ENCODE measurements around the gene CTIF.

Gene CTIF

GRCh38 chr18:48720655-48721025 lies 181.8 kb downstream of the CTIF start:
- H3K36me3 ChIP-seq (replicated peaks in 1 of 2; ENCODE audit: control insufficient read depth in 2 of 2, insufficient read depth in 2 of 2, low read length in 2 of 2): no peaks in the 10 kb centered on the region
- H4K8ac ChIP-seq (ENCODE audit: low read depth, low read length): no peak overlapping the region
- peaks cover 0 to 4% of the 10 kb centered on the region in 2 donors for H3K4me1 ChIP-seq (ENCODE audit: control insufficient read depth in 2 of 2, insufficient read depth in 1 of 2, low read depth in 1 of 2, low read length in 2 of 2)
- H3K4ac ChIP-seq (ENCODE audit: low read length): no peak overlapping the region
- H3K27ac ChIP-seq (replicated peaks; ENCODE audit: low read length): no peak overlapping the region
- no peak overlapping the region for H3K23ac ChIP-seq (ENCODE audit: low read depth, low read length, poor library complexity)
- no peak overlapping the region for H3K18ac ChIP-seq (ENCODE audit: low read length)
- DNase-seq (ENCODE audit: low spot score): no peak
- H3K27me3 ChIP-seq (ENCODE audit: control insufficient read depth in 3 of 3, insufficient read depth in 3 of 3, low read depth in 1 of 3, low read length in 3 of 3): no peaks in the 10 kb centered on the region
- H3K9ac ChIP-seq (ENCODE audit: low read depth, low read length, poor library complexity): no peak overlapping the region
- H2BK15ac ChIP-seq (ENCODE audit: low read length): no peak overlapping the region
- H3K4me2 ChIP-seq (ENCODE audit: insufficient read depth, low read length, poor library complexity, severe bottlenecking): no peak overlapping the region
- H4K91ac ChIP-seq (ENCODE audit: low read depth, low read length, poor library complexity): no peak overlapping the region
- no peak overlapping the region for H2BK120ac ChIP-seq (ENCODE audit: low read depth, low read length)
- H3K4me3 ChIP-seq (ENCODE audit: low read length in 2 of 2): no peak overlapping the region
- no peaks in the 10 kb centered on the region for H3K79me1 ChIP-seq (ENCODE audit: low read depth, low read length)
- no CpG with 5 or more reads among the region's 6 CpGs for WGBS, 2 donors (ENCODE audit: extremely low coverage in 2 of 2, insufficient read length in 2 of 2, insufficient replicate concordance in 1 of 2)
- no peak overlapping the region for H2AFZ ChIP-seq (ENCODE audit: low read length)
- no peak overlapping the region for H3K14ac ChIP-seq (ENCODE audit: low read length)
- no peak overlapping the region for H2BK12ac ChIP-seq (ENCODE audit: low read length)
- no peak overlapping the region for H2BK5ac ChIP-seq (ENCODE audit: low read length)
- H3K9me3 ChIP-seq (replicated peaks in 1 of 2; ENCODE audit: control insufficient read depth in 2 of 2, insufficient read depth in 1 of 2, low read depth in 1 of 2, low read length in 2 of 2): no peaks in the 10 kb centered on the region
- H2AK5ac ChIP-seq (ENCODE audit: low read depth, low read length): no peak overlapping the region

- Histone ChIP-seq H3K4ac (ENCODE audit: low read length) (no peak overlapping the region), H2BK15ac (ENCODE audit: low read length) (no peak overlapping the region), H4K8ac (ENCODE audit: low read depth, low read length) (no peak overlapping the region), H2BK12ac (ENCODE audit: low read length) (no peak overlapping the region), H3K4me2 (ENCODE audit: insufficient read depth, low read length, poor library complexity, severe bottlenecking) (no peak overlapping the region), H3K23ac (ENCODE audit: low read depth, low read length, poor library complexity) (no peak overlapping the region), H3K4me3 (ENCODE audit: low read length in 2 of 2) (no peak overlapping the region), H3K36me3 (replicated peaks in 1 of 2; ENCODE audit: control insufficient read depth in 2 of 2, insufficient read depth in 2 of 2, low read length in 2 of 2) (no peaks in the 10 kb centered on the region), H3K27ac (replicated peaks; ENCODE audit: low read length) (no peak overlapping the region), H3K14ac (ENCODE audit: low read length) (no peak overlapping the region), H3K4me1 (ENCODE audit: control insufficient read depth in 2 of 2, insufficient read depth in 1 of 2, low read depth in 1 of 2, low read length in 2 of 2) (no peaks in the 10 kb centered on the region), H3K9me3 (replicated peaks in 1 of 2; ENCODE audit: control insufficient read depth in 2 of 2, insufficient read depth in 1 of 2, low read depth in 1 of 2, low read length in 2 of 2) (peaks cover under 1 to 1% of the 10 kb centered on the region in 2 donors), H3K27me3 (ENCODE audit: control insufficient read depth in 3 of 3, insufficient read depth in 3 of 3, low read depth in 1 of 3, low read length in 3 of 3) (no peaks in the 10 kb centered on the region), H2AFZ (ENCODE audit: low read length) (no peak overlapping the region), H3K9ac (ENCODE audit: low read depth, low read length, poor library complexity) (no peak overlapping the region), H2BK120ac (ENCODE audit: low read depth, low read length) (no peak overlapping the region), H3K79me1 (ENCODE audit: low read depth, low read length) (no peaks in the 10 kb centered on the region), H2AK5ac (ENCODE audit: low read depth, low read length) (no peak overlapping the region), H3K18ac (ENCODE audit: low read length) (no peak overlapping the region), H4K91ac (ENCODE audit: low read depth, low read length, poor library complexity) (no peak overlapping the region), H2BK5ac (ENCODE audit: low read length) (no peak overlapping the region)
- no peak for DNase-seq (ENCODE audit: low spot score)
- WGBS, 2 donors (ENCODE audit: extremely low coverage in 2 of 2, insufficient read length in 2 of 2, insufficient replicate concordance in 1 of 2): no CpG with 5 or more reads among the region's 8 CpGs
Observed at GRCh38 chr18:48721312-48721711, 182.5 kb downstream of the CTIF start.

- no peak overlapping the region for H3K4ac ChIP-seq (ENCODE audit: low read length)
- H3K4me2 ChIP-seq (ENCODE audit: insufficient read depth, low read length, poor library complexity, severe bottlenecking): no peak overlapping the region
- H3K14ac ChIP-seq (ENCODE audit: low read length): no peak overlapping the region
- H3K23ac ChIP-seq (ENCODE audit: low read depth, low read length, poor library complexity): no peak overlapping the region
- no peak overlapping the region for H3K18ac ChIP-seq (ENCODE audit: low read length)
- peaks cover 6 to 9% of the 10 kb centered on the region in 2 donors for H3K9me3 ChIP-seq (replicated peaks in 1 of 2; ENCODE audit: control insufficient read depth in 2 of 2, insufficient read depth in 1 of 2, low read depth in 1 of 2, low read length in 2 of 2)
- no peak overlapping the region for H4K91ac ChIP-seq (ENCODE audit: low read depth, low read length, poor library complexity)
- no peak overlapping the region for H2BK120ac ChIP-seq (ENCODE audit: low read depth, low read length)
- no peak overlapping the region for H3K27ac ChIP-seq (replicated peaks; ENCODE audit: low read length)
- no peaks in the 10 kb centered on the region for H3K79me1 ChIP-seq (ENCODE audit: low read depth, low read length)
- H3K27me3 ChIP-seq (ENCODE audit: control insufficient read depth in 3 of 3, insufficient read depth in 3 of 3, low read depth in 1 of 3, low read length in 3 of 3): no peaks in the 10 kb centered on the region
- H3K36me3 ChIP-seq (replicated peaks in 1 of 2; ENCODE audit: control insufficient read depth in 2 of 2, insufficient read depth in 2 of 2, low read length in 2 of 2): no peaks in the 10 kb centered on the region
- no peak overlapping the region for H2AK5ac ChIP-seq (ENCODE audit: low read depth, low read length)
- H3K4me3 ChIP-seq (ENCODE audit: low read length in 2 of 2): no peak overlapping the region
- no peaks in the 10 kb centered on the region for H3K4me1 ChIP-seq (ENCODE audit: control insufficient read depth in 2 of 2, insufficient read depth in 1 of 2, low read depth in 1 of 2, low read length in 2 of 2)
- H3K9ac ChIP-seq (ENCODE audit: low read depth, low read length, poor library complexity): no peak overlapping the region
- H2AFZ ChIP-seq (ENCODE audit: low read length): no peak overlapping the region
- no peak overlapping the region for H2BK15ac ChIP-seq (ENCODE audit: low read length)
- no peak overlapping the region for H4K8ac ChIP-seq (ENCODE audit: low read depth, low read length)
- WGBS, 2 donors (ENCODE audit: extremely low coverage in 2 of 2, insufficient read length in 2 of 2, insufficient replicate concordance in 1 of 2): no CpG with 5 or more reads among the region's 5 CpGs
- no peak overlapping the region for H2BK5ac ChIP-seq (ENCODE audit: low read length)
- H2BK12ac ChIP-seq (ENCODE audit: low read length): no peak overlapping the region
- no peak for DNase-seq (ENCODE audit: low spot score)
Observed at GRCh38 chr18:48723016-48723415, 184.2 kb downstream of the CTIF start.

DNA sequence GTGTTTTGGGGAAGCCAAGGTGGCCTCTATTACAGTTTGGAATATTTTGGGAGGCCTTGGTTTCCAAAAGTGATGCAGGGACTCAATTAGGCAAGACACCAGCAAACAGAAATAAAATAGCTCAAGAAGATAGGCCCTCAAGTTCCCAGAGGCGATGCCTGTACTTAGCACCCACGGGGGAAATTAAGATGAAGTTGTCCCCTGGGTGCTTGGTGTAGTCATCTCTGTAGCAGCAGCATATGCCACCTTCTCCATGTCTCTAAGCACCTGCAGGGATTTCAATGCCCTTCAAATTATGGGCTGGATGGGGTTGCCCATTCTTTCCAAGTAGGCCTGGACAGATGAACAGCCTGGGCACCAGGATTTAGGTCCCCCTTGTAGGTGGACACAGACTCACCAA lies 185.0 kb downstream of the CTIF start:
- no peak overlapping the region for H3K23ac ChIP-seq (ENCODE audit: low read depth, low read length, poor library complexity)
- no peak overlapping the region for H4K8ac ChIP-seq (ENCODE audit: low read depth, low read length)
- WGBS, 2 donors (ENCODE audit: extremely low coverage in 2 of 2, insufficient read length in 2 of 2, insufficient replicate concordance in 1 of 2): no CpG with 5 or more reads among the region's 2 CpGs
- no peak overlapping the region for H4K91ac ChIP-seq (ENCODE audit: low read depth, low read length, poor library complexity)
- DNase-seq (ENCODE audit: low spot score): no peak
- no peaks in the 10 kb centered on the region for H3K4me1 ChIP-seq (ENCODE audit: control insufficient read depth in 2 of 2, insufficient read depth in 1 of 2, low read depth in 1 of 2, low read length in 2 of 2)
- no peak overlapping the region for H2BK12ac ChIP-seq (ENCODE audit: low read length)
- no peak overlapping the region for H3K14ac ChIP-seq (ENCODE audit: low read length)
- no peak overlapping the region for H3K4me2 ChIP-seq (ENCODE audit: insufficient read depth, low read length, poor library complexity, severe bottlenecking)
- H3K4ac ChIP-seq (ENCODE audit: low read length): no peak overlapping the region
- H3K27me3 ChIP-seq (ENCODE audit: control insufficient read depth in 3 of 3, insufficient read depth in 3 of 3, low read depth in 1 of 3, low read length in 3 of 3): no peaks in the 10 kb centered on the region
- peaks cover 6 to 9% of the 10 kb centered on the region in 2 donors for H3K9me3 ChIP-seq (replicated peaks in 1 of 2; ENCODE audit: control insufficient read depth in 2 of 2, insufficient read depth in 1 of 2, low read depth in 1 of 2, low read length in 2 of 2)
- H2AFZ ChIP-seq (ENCODE audit: low read length): no peak overlapping the region
- no peak overlapping the region for H3K18ac ChIP-seq (ENCODE audit: low read length)
- no peak overlapping the region for H3K27ac ChIP-seq (replicated peaks; ENCODE audit: low read length)
- no peaks in the 10 kb centered on the region for H3K79me1 ChIP-seq (ENCODE audit: low read depth, low read length)
- no peak overlapping the region for H2BK15ac ChIP-seq (ENCODE audit: low read length)
- no peaks in the 10 kb centered on the region for H3K36me3 ChIP-seq (replicated peaks in 1 of 2; ENCODE audit: control insufficient read depth in 2 of 2, insufficient read depth in 2 of 2, low read length in 2 of 2)
- no peak overlapping the region for H3K4me3 ChIP-seq (ENCODE audit: low read length in 2 of 2)
- no peak overlapping the region for H3K9ac ChIP-seq (ENCODE audit: low read depth, low read length, poor library complexity)
- H2BK5ac ChIP-seq (ENCODE audit: low read length): no peak overlapping the region
- H2BK120ac ChIP-seq (ENCODE audit: low read depth, low read length): no peak overlapping the region
- H2AK5ac ChIP-seq (ENCODE audit: low read depth, low read length): no peak overlapping the region
